Trophoblast cell (in vitro differentiated cells and primary cell): ENCODE data around the gene SATB1.
A peak's percentile ranks its signal among the peaks of the same experiment; 100 is the strongest.

Experiments used
- DNase-seq, 2 donors: peaks; one replicate each; pipeline ENCODE4 v3.0.0-alpha.2; 2016
- H2AFZ ChIP-seq: 2 replicates; pipeline ENCODE4 v1.6.1; 2013; ENCODE audit warnings: low read length, moderate library complexity, mild to moderate bottlenecking; ENCODE audit not compliant: insufficient read depth, poor library complexity
- H2AK5ac ChIP-seq: 2 replicates; pipeline ENCODE4 v1.6.1; 2013; ENCODE audit warnings: mild to moderate bottlenecking, low read length
- H2BK120ac ChIP-seq: 2 replicates; pipeline ENCODE4 v1.6.1; 2013; ENCODE audit warnings: low read length, mild to moderate bottlenecking, moderate library complexity; ENCODE audit not compliant: insufficient read depth, poor library complexity
- H2BK12ac ChIP-seq: 2 replicates; pipeline ENCODE4 v1.6.1; 2013; ENCODE audit warnings: mild to moderate bottlenecking, low read length, moderate library complexity
- H2BK5ac ChIP-seq: 2 replicates; pipeline ENCODE4 v1.6.1; 2013; ENCODE audit warnings: low read length, low read depth, moderate library complexity, mild to moderate bottlenecking; ENCODE audit not compliant: poor library complexity
- H3K14ac ChIP-seq: 2 replicates; pipeline ENCODE4 v1.6.1; 2013; ENCODE audit warnings: mild to moderate bottlenecking, low read length
- H3K18ac ChIP-seq: 2 replicates; pipeline ENCODE4 v1.6.1; 2013; ENCODE audit warnings: mild to moderate bottlenecking, low read length
- H3K23ac ChIP-seq: 2 replicates; pipeline ENCODE4 v1.6.1; 2013; ENCODE audit warnings: low read length
- H3K27ac ChIP-seq: 2 replicates; pipeline ENCODE4 v1.5.1; 2013; ENCODE audit warnings: low read depth, mild to moderate bottlenecking, inconsistent platforms, low read length, moderate library complexity
- H3K27me3 ChIP-seq: 2 replicates; pipeline ENCODE4 v1.6.1; 2013; ENCODE audit warnings: inconsistent platforms, mild to moderate bottlenecking, low read length, moderate library complexity; ENCODE audit not compliant: insufficient read depth
- H3K36me3 ChIP-seq, 2 experiments: 1 replicate in 1 of 2; 2 replicates in 1 of 2; pipeline ENCODE4 v1.6.1; 2013; ENCODE audit warnings: low read length in 2 of 2, mild to moderate bottlenecking in 2 of 2, moderate library complexity in 1 of 2; ENCODE audit not compliant: insufficient read depth in 2 of 2, control insufficient read depth in 1 of 2
- H3K4ac ChIP-seq: 2 replicates; pipeline ENCODE4 v1.6.1; 2013; ENCODE audit warnings: low read depth, mild to moderate bottlenecking, low read length, moderate library complexity
- H3K4me1 ChIP-seq, 2 experiments: 1 replicate in 1 of 2; 2 replicates in 1 of 2; pipeline ENCODE4 v1.6.1; 2013; ENCODE audit warnings: low read length in 2 of 2, mild to moderate bottlenecking in 2 of 2, moderate library complexity in 1 of 2; ENCODE audit not compliant: insufficient read depth in 2 of 2, control insufficient read depth in 1 of 2
- H3K4me2 ChIP-seq: 2 replicates; pipeline ENCODE4 v1.6.1; 2013; ENCODE audit warnings: inconsistent platforms, mild to moderate bottlenecking, low read length, moderate library complexity
- H3K4me3 ChIP-seq: 2 replicates; pipeline ENCODE4 v1.5.1; 2013; ENCODE audit warnings: mild to moderate bottlenecking, low read depth, low read length, inconsistent platforms
- H3K79me1 ChIP-seq: one replicate; pipeline ENCODE4 v1.6.1; 2013; ENCODE audit warnings: low read length
- H3K79me2 ChIP-seq: 2 replicates; pipeline ENCODE4 v1.6.1; 2013; ENCODE audit warnings: low read length, mild to moderate bottlenecking; ENCODE audit not compliant: control insufficient read depth, insufficient read depth, poor library complexity
- H3K9ac ChIP-seq: 2 replicates; pipeline ENCODE4 v1.6.1; 2013; ENCODE audit warnings: mild to moderate bottlenecking, low read length
- H3K9me3 ChIP-seq: 2 replicates; pipeline ENCODE4 v1.6.1; 2013; ENCODE audit warnings: low read depth, mild to moderate bottlenecking, control low read depth, inconsistent platforms, low read length; ENCODE audit not compliant: insufficient read depth
- H4K12ac ChIP-seq: 2 replicates; pipeline ENCODE4 v1.6.1; 2013; ENCODE audit warnings: low read depth, mild to moderate bottlenecking, low read length, moderate library complexity
- H4K8ac ChIP-seq: 2 replicates; pipeline ENCODE4 v1.6.1; 2013; ENCODE audit warnings: low read depth, mild to moderate bottlenecking, low read length, moderate library complexity
- H4K91ac ChIP-seq: one replicate; pipeline ENCODE4 v1.6.1; 2013; ENCODE audit warnings: low read depth, mild to moderate bottlenecking, low read length, moderate library complexity
- WGBS: extraction: QIAGEN DNeasy Blood & Tissue Kit; methylation state at CpG from one replicate; pipeline ENCODE4 v1.1.7; 2013; ENCODE audit warnings: missing lambda C conversion rate; ENCODE audit not compliant: insufficient read length, insufficient coverage; ENCODE audit errors: extremely low coverage; 5-methylcytosine and 5-hydroxymethylcytosine counted together

SATB1 gene

GRCh38 chr3:18394384-18394995 is 30.6 kb downstream of the SATB1 start:
- H3K79me2 ChIP-seq: no peaks in the 10 kb centered on the region
- no peak overlapping the region for H3K4ac ChIP-seq
- H2AK5ac ChIP-seq: no peak overlapping the region
- no peak overlapping the region for H3K4me2 ChIP-seq
- peaks cover 4% of the 10 kb centered on the region in 2 experiments for H3K36me3 ChIP-seq
- H3K23ac ChIP-seq: no peak overlapping the region
- no peaks in the 10 kb centered on the region for H3K79me1 ChIP-seq
- H2BK120ac ChIP-seq: no peak overlapping the region
- WGBS: no CpG with 5 or more reads among the region's 12 CpGs
- no peaks in the 10 kb centered on the region for H3K9me3 ChIP-seq
- no peak overlapping the region for H3K4me3 ChIP-seq
- no peak overlapping the region for H4K91ac ChIP-seq
- no peak overlapping the region for H3K9ac ChIP-seq
- H2AFZ ChIP-seq: no peak overlapping the region
- H4K12ac ChIP-seq: no peak overlapping the region
- no peak overlapping the region for H3K18ac ChIP-seq
- no peak overlapping the region for H4K8ac ChIP-seq
- no peak overlapping the region for H3K14ac ChIP-seq
- H3K4me1 ChIP-seq: no peaks in the 10 kb centered on the region
- H3K27me3 ChIP-seq: no peaks in the 10 kb centered on the region
- no peak overlapping the region for H2BK12ac ChIP-seq
- no peak for DNase-seq
- H3K27ac ChIP-seq: no peak overlapping the region
- H2BK5ac ChIP-seq: no peak overlapping the region

GRCh38 chr3:18393906-18394305 is 31.2 kb downstream of the SATB1 start:
- no peak overlapping the region for H4K91ac ChIP-seq
- H3K79me1 ChIP-seq: no peaks in the 10 kb centered on the region
- H4K8ac ChIP-seq: no peak overlapping the region
- no peaks in the 10 kb centered on the region for H3K79me2 ChIP-seq
- H4K12ac ChIP-seq: no peak overlapping the region
- no peak overlapping the region for H2BK120ac ChIP-seq
- H3K36me3 ChIP-seq: peaks cover 4% of the 10 kb centered on the region in 2 experiments
- H2AK5ac ChIP-seq: no peak overlapping the region
- no peak overlapping the region for H2BK12ac ChIP-seq
- H3K9ac ChIP-seq: no peak overlapping the region
- H3K4me1 ChIP-seq: no peaks in the 10 kb centered on the region
- no peak overlapping the region for H3K14ac ChIP-seq
- no peak overlapping the region for H3K4me3 ChIP-seq
- no peak overlapping the region for H3K4me2 ChIP-seq
- no peak overlapping the region for H2AFZ ChIP-seq
- H3K18ac ChIP-seq: no peak overlapping the region
- H3K23ac ChIP-seq: no peak overlapping the region
- H3K27me3 ChIP-seq: no peaks in the 10 kb centered on the region
- no peak overlapping the region for H2BK5ac ChIP-seq
- no peaks in the 10 kb centered on the region for H3K9me3 ChIP-seq
- DNase-seq: no peak
- WGBS: no CpG with 5 or more reads among the region's 2 CpGs
- no peak overlapping the region for H3K27ac ChIP-seq
- H3K4ac ChIP-seq: no peak overlapping the region

GRCh38 chr3:18390024-18390660 is 35.0 kb downstream of the SATB1 start:
- no peaks in the 10 kb centered on the region for H3K27me3 ChIP-seq
- H4K8ac ChIP-seq: no peak overlapping the region
- H3K9me3 ChIP-seq: no peaks in the 10 kb centered on the region
- H4K12ac ChIP-seq: no peak overlapping the region
- no peak overlapping the region for H4K91ac ChIP-seq
- H3K4me3 ChIP-seq: no peak overlapping the region
- peak in 1 of 2 donors; percentile 4 for DNase-seq
- no peak overlapping the region for H2BK120ac ChIP-seq
- H3K4ac ChIP-seq: no peak overlapping the region
- H2AK5ac ChIP-seq: no peak overlapping the region
- no peak overlapping the region for H3K23ac ChIP-seq
- peaks cover 4% of the 10 kb centered on the region in 2 experiments for H3K36me3 ChIP-seq
- no peak overlapping the region for H2AFZ ChIP-seq
- H3K79me1 ChIP-seq: no peaks in the 10 kb centered on the region
- WGBS: no CpG with 5 or more reads among the region's 3 CpGs
- H3K79me2 ChIP-seq: no peaks in the 10 kb centered on the region
- no peak overlapping the region for H3K27ac ChIP-seq
- H3K18ac ChIP-seq: no peak overlapping the region
- H3K14ac ChIP-seq: no peak overlapping the region
- no peak overlapping the region for H3K4me2 ChIP-seq
- no peaks in the 10 kb centered on the region for H3K4me1 ChIP-seq
- H3K9ac ChIP-seq: no peak overlapping the region
- no peak overlapping the region for H2BK5ac ChIP-seq
- no peak overlapping the region for H2BK12ac ChIP-seq

GRCh38 chr3:18389108-18389733 is 35.9 kb downstream of the SATB1 start:
- Histone ChIP-seq H4K91ac (no peak overlapping the region), H3K27me3 (no peaks in the 10 kb centered on the region), H3K4ac (no peak overlapping the region), H3K9ac (no peak overlapping the region), H3K9me3 (no peaks in the 10 kb centered on the region), H3K79me1 (no peaks in the 10 kb centered on the region), H2BK12ac (no peak overlapping the region), H4K12ac (no peak overlapping the region), H3K36me3 (no peaks in the 10 kb centered on the region), H3K4me1 (no peaks in the 10 kb centered on the region), H3K14ac (no peak overlapping the region), H2AK5ac (no peak overlapping the region), H2BK120ac (no peak overlapping the region), H3K4me2 (no peak overlapping the region), H3K23ac (no peak overlapping the region), H3K18ac (no peak overlapping the region), H2AFZ (no peak overlapping the region), H3K27ac (no peak overlapping the region), H2BK5ac (no peak overlapping the region), H4K8ac (no peak overlapping the region), H3K79me2 (no peaks in the 10 kb centered on the region), H3K4me3 (no peak overlapping the region)
- DNase-seq: peak in 1 of 2 donors; percentile 55
- no CpG with 5 or more reads among the region's 2 CpGs for WGBS
